Pancreas (tissue), 10 donors: Measurements from ENCODE around the gene RCHY1. TPM values are rescaled to one million over a fixed set of nuclear protein-coding genes. Genes with fewer than 3 reads are reported as not detected.

Source experiments
- ATAC-seq, 4 donors: fragments of 200-7000 bp; cut with Tn5 transposase; one replicate each; pipeline versions ENCODE4 v1.8.0 to v1.9.1; 2020; ENCODE audit warnings: mild to moderate bottlenecking in 4 of 4, moderate library complexity in 4 of 4
- DNase-seq, 6 donors: peaks; one replicate each; pipeline ENCODE4 v3.0.0-alpha.2; 2020
- FAIRE-seq: peaks from 2 replicates; lab custom pipeline; 2012; peaks lifted over from hg19 to GRCh38; lab: Jason Lieb, UNC
- H3K27ac ChIP-seq, 4 donors: fragments of 200-600 bp; sonication (generic); 1 replicate in 3 of 4; 2 replicates in 1 of 4; pipeline versions ENCODE4 v1.5.0 to v1.8.0; 2020
- H3K27me3 ChIP-seq, 4 donors: fragments of 200-600 bp; one replicate each; pipeline ENCODE4 v1.8.0; 2021
- H3K36me3 ChIP-seq, 3 donors: fragments of 200-600 bp; sonication (generic) in 1 of 3; one replicate each; pipeline versions ENCODE4 v1.5.0 to v1.8.0; 2020 to 2021
- H3K4me1 ChIP-seq, 3 donors: fragments of 200-600 bp; one replicate each; pipeline ENCODE4 v1.8.0; 2021
- H3K4me3 ChIP-seq, 4 donors: fragments of 200-600 bp; sonication (generic) in 2 of 4; one replicate each; pipeline versions ENCODE4 v1.5.0 to v1.8.0; 2020 to 2021
- H3K9me3 ChIP-seq, 4 donors: fragments of 200-600 bp; one replicate each; pipeline ENCODE4 v1.8.0; 2021
- CTCF ChIP-seq, 4 donors: fragments of 200-600 bp; sonication (generic) in 3 of 4; IDR thresholded peaks; one replicate each; pipeline versions ENCODE4 v1.5.0 to v1.8.0; 2021; ENCODE audit warnings: antibody characterized with exemption in 4 of 4
- WGBS, 2 donors: extraction: QIAGEN DNeasy Blood & Tissue Kit; methylation state at CpG; one replicate each; pipeline ENCODE4 v1.1.7; 2013; 5-methylcytosine and 5-hydroxymethylcytosine counted together
- intact Hi-C, 3 donors: fragments of 100-400 bp; cut with DNase I; formaldehyde crosslinking; loops; one replicate each; pipeline versions ENCODE4 v1.11.1 to v1.14.2; 2022
- polyA plus RNA-seq, 2 donors: library from polyadenylated mRNA; stranded (reverse); fragments of 200-250 nt; gene quantifications; one replicate each; pipeline ENCODE4 v1.2.3, GENCODE V29; 2013
- total RNA-seq, 6 donors: library from RNA; stranded (reverse); fragmentation: NEBNext Ultra II Directional in 4 of 6; extraction: Animal tissue kit (Norgen Biotek cat#: 25700) in 4 of 6; gene quantifications; one replicate each; pipeline versions ENCODE4 v1.2.1 to v1.2.4, GENCODE V29; 2021 to 2023
- donor health status: healthy with polysubstance abuse.
- donor health status: DM: no; HTN: no; CAD: no; lungs with moderate emphysema.
- donor health status: DM: no; HTN: no; CAD: no.
- donor health status: control.
- donor health status: control.
- donor health status: Bipolar disorder and iron deficiency.
- donor health status: DM: yes; HTN: yes; CAD: no.
- donor health status: DM: no; HTN: no; CAD: no.
- donor health status: DM: no; HTN: no; CAD: no.
- donor health status: DM: yes; HTN: yes; CAD: no.

The RCHY1 gene
- total and polyA plus RNA-seq, 8 donors, result 6.9 to 21.6 (median 15.2) TPM

- Histone ChIP-seq H3K4me1 (peaks cover 0 to 8% (median 3%) of the 10 kb centered on the region in 3 donors), H3K9me3 (no peaks in the 10 kb centered on the region), H3K27me3 (no peaks in the 10 kb centered on the region), H3K36me3 (peaks cover 0 to 6% (median 0%) of the 10 kb centered on the region in 3 donors), H3K4me3 (no peak overlapping the region), H3K27ac (no peak overlapping the region)
- no peak for DNase-seq
- no peak for TF ChIP-seq CTCF (IDR thresholded peaks at IDR 0.05)
- intact Hi-C loops, result no loop called here
- ATAC-seq, result no peak
- 96 to 100% methylated on average over 2 of the region's 2 CpGs for WGBS, 2 donors
- FAIRE-seq, result no peak
Measured at GRCh38 chr4:75496406-75496805, 17.8 kb downstream of the RCHY1 start.

GRCh38 chr4:75495476-75495875 is 18.7 kb downstream of the RCHY1 start:
- DNase-seq, result no peak
- H3K27me3 ChIP-seq, result no peaks in the 10 kb centered on the region
- WGBS, 2 donors, result 66 to 73% methylated on average over 2 of the region's 2 CpGs
- H3K4me3 ChIP-seq, result no peak overlapping the region
- H3K9me3 ChIP-seq, result no peaks in the 10 kb centered on the region
- FAIRE-seq, result no peak
- peaks cover 0 to 10% (median 0%) of the 10 kb centered on the region in 3 donors for H3K36me3 ChIP-seq
- H3K27ac ChIP-seq, result no peak overlapping the region
- TF ChIP-seq CTCF (IDR thresholded peaks at IDR 0.05), result no peak
- peaks cover 0 to 8% (median 3%) of the 10 kb centered on the region in 3 donors for H3K4me1 ChIP-seq
- ATAC-seq, result no peak
- intact Hi-C loops, result no loop called here

GRCh38 chr4:75494563-75494962 is 19.6 kb downstream of the RCHY1 start:
- Histone ChIP-seq H3K27ac (no peak overlapping the region), H3K36me3 (peaks cover 0 to 19% (median 2%) of the 10 kb centered on the region in 3 donors), H3K4me3 (no peak overlapping the region), H3K4me1 (peaks cover 0 to 8% (median 3%) of the 10 kb centered on the region in 3 donors), H3K9me3 (no peaks in the 10 kb centered on the region), H3K27me3 (no peaks in the 10 kb centered on the region)
- intact Hi-C loops, result no loop called here
- DNase-seq (no peak), FAIRE-seq (no peak), ATAC-seq (peak in 2 of 4 donors; percentile 64 to 69)
- TF ChIP-seq CTCF (IDR thresholded peaks at IDR 0.05), result no peak
- WGBS, 2 donors, result 29 to 38% methylated on average over 1 of the region's 1 CpG

- H3K27me3 ChIP-seq, result no peaks in the 10 kb centered on the region
- no peak for DNase-seq
- peak in 2 of 4 donors; percentile 62 to 65 for ATAC-seq
- peaks cover 0 to 22% (median 7%) of the 10 kb centered on the region in 3 donors for H3K36me3 ChIP-seq
- no peak for FAIRE-seq
- no peak overlapping the region for H3K27ac ChIP-seq
- WGBS, 2 donors, result 51 to 55% methylated on average over 2 of the region's 2 CpGs
- peaks cover 0 to 6% (median 0%) of the 10 kb centered on the region in 3 donors for H3K4me1 ChIP-seq
- H3K9me3 ChIP-seq, result no peaks in the 10 kb centered on the region
- no peak for TF ChIP-seq CTCF (IDR thresholded peaks at IDR 0.05)
- intact Hi-C loops, result no loop called here
- no peak overlapping the region for H3K4me3 ChIP-seq
Measured at GRCh38 chr4:75490155-75490554, 24.0 kb downstream of the RCHY1 start.

- FAIRE-seq (no peak), DNase-seq (no peak), ATAC-seq (no peak)
- 80 to 88% methylated on average over 4 of the region's 4 CpGs for WGBS, 2 donors
- peaks cover 0 to 12% (median 1%) of the 10 kb centered on the region in 3 donors for H3K36me3 ChIP-seq
- H3K27me3 ChIP-seq, result no peaks in the 10 kb centered on the region
- no peak overlapping the region for H3K27ac ChIP-seq
- no peaks in the 10 kb centered on the region for H3K4me1 ChIP-seq
- no peaks in the 10 kb centered on the region for H3K9me3 ChIP-seq
- TF ChIP-seq CTCF (IDR thresholded peaks at IDR 0.05), result no peak
- intact Hi-C loops, result no loop called here
- H3K4me3 ChIP-seq, result no peak overlapping the region
Measured at GRCh38 chr4:75484190-75484589, 30.0 kb downstream of the RCHY1 start.
